Right forelimb (tissue), 1 donor: ENCODE results near the gene HIVEP3.
"Not testable (repeated sequence)": the region's sequence is repeated elsewhere in the genome, so short reads cannot be mapped to it uniquely, and the experiment has no call there.

Experiments used
- DNase-seq: peaks from one replicate; pipeline ENCODE4 v3.0.0-alpha.2; 2018

Gene HIVEP3

DNA sequence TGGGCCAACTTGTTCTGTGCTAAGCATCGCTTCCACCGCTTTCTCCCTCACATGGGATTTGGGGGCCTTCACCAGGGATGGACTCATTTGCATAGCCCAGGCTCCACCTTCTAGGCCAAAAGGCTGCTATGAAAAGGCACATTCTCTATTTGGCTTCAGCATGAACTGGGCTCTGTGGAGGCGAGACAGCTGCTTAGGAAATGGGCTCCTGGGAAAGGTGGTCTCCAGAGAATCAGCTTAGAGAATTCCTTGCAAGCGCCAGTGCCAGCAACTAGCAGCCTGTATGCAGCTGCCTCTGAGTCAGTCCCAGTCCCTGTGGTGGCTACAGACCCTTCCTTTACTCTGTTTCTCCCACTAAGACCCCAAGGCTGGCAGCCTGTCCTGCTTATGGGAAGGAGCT is 214.5 kb downstream of the HIVEP3 start:
- DNase-seq, result no peak

DNA sequence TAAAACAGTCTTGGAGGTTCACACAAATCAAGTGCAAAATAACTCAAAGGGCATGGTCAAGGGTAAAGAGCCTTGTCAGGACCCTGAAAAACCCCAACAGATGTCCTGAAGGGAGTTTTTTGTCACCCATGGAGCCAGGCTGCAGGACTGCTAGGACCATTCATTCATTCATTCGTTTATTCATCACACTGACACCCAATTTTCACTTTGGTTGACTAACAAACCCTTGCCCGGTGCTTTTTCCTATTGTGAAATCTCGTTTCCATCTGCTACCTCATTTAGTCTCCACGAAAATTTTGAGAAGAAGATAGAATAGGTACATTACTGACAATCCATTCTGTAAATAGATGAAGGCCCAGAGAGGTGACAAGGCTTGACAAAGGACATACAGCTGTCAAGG is 216.0 kb downstream of the HIVEP3 start:
- DNase-seq, result no peak

- DNase-seq, result no peak
These were observed 217.7 kb downstream of the HIVEP3 start for GRCh38 chr1:41700986-41701535.

DNA sequence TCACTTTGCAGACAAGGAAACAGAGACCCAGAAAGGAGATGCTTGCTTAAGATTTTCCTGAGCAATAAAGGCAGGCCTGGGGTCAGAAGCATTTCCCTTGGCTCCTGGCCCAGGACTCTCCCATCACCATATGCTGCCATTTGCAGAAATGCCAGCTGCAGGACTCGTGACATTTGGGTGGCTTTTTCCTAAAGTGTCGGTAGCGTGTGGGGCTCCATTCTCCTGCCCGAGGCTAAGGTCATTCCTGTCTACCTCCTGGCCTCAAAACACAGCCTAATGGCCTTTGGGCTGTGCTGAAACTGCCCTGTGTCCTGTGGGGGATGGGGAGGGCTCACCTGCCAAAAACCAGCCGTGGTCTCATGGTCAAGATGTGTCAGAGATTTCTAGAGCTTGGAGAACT is 218.1 kb downstream of the HIVEP3 start:
- no peak for DNase-seq

DNA sequence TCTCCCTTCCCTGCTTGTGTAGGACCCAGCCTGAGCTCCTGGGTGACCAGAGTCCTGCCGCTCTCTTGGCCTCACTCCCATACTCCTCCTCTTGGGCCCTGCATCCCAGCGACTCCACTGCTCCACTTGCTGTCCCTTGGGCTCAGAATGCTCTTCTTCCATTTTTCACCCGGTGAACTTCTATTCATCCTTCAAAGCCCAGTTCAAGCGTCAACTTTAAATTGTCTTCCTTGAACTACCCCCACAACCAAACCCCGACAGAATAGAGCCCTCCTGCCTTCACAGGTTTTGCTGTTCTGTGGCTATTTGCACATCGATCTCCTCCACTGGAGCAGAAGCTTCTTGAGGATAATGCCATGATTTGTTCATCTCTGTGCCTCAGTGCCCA is 218.9 kb downstream of the HIVEP3 start:
- DNase-seq, result no peak

- no peak for DNase-seq
These were observed 219.5 kb downstream of the HIVEP3 start for GRCh38 chr1:41698916-41699860.

- no peak for DNase-seq
These were observed 222.3 kb downstream of the HIVEP3 start for GRCh38 chr1:41696381-41696780.

DNA sequence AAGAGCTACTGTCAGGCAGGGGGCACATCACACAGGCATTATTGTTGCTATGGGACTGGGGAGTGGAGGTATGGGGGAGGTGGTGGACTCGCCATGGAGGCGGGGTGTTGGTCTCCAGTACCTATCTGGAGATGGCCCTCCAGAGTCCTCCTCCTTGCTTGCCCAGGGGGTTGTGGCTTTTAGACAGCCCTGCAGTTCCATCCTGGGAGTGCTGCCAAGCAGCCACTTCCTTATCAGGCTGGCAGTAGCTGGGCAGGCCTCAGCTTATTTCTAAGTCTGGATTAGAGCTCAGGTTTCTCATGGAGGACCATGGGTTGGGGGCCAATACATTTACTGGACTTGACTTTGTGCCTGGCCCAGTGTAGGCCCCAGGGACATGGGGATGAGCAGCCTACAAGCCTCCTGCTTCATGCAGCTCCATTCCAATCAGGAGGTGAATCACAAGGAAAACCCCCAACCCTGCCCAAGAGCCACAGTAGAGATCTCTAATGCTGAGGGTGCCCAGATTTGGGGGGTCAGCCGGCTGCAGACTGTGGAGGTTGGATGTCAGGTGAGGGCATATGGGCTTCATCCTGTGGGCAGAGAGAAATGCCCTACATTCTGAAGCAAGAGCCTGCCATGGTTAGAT is 223.5 kb downstream of the HIVEP3 start:
- no peak for DNase-seq

DNA sequence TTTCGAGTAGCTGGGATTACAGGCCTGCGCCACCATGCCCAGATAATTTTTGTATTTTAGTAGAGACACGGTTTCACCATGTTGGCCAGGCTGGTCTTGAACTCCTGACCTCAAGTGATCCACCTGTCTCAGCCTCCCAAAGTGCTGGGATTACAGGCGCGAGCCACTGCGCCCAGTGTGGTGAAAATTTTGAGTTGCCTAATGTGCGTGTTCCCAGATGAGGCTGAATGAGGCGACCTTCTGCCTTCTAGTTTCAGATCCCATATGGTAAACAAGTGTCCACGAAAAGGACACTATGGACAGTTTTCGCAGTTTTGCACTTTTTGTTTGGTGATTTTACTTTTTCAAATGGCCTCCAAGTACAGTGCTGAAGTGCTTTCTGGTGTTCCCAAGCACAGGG is 226.8 kb downstream of the HIVEP3 start:
- DNase-seq, result not testable (repeated sequence)

DNA sequence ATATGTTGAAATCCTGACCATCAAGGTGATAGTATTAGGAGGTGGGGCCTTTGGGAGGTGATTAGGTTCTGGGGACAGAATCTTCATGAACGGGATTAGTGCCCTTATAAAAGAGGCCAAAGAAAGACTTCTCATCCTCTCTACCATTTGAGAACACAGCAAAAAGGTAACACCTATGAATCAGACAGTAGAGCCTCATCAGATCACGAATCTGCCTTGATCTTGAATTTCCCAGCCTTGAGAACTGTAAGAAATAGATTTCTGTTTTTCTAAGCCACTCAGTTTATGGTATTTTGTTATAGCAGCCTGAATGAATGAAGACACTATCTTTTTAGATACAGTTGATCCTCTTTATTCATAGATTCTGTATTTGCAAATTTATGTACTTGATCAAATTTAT is 227.3 kb downstream of the HIVEP3 start:
- DNase-seq, result no peak

DNA sequence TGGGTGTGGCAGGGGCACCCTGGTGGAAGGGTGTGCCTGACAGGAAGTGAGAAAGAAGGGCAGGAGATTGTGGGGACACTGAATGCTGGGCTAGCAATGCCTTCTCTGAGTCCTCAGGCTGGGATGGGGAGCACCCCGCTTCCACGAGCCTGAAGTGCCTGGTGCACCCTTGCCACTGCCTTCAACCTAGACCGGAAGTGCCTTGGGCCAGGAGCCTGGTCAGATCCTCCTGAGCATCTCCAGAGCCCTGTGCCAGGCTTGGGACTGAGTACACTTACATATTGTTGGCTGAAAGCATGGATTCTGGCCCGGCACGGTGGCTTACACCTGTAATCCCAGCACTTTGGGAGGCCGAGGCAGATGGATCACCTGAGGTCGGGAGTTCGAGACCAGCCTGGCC is 228.4 kb downstream of the HIVEP3 start:
- no peak for DNase-seq

GRCh38 chr1:41689558-41689981 is 229.2 kb downstream of the HIVEP3 start:
- no peak for DNase-seq

GRCh38 chr1:41689139-41689538 is 229.6 kb downstream of the HIVEP3 start:
- no peak for DNase-seq

DNA sequence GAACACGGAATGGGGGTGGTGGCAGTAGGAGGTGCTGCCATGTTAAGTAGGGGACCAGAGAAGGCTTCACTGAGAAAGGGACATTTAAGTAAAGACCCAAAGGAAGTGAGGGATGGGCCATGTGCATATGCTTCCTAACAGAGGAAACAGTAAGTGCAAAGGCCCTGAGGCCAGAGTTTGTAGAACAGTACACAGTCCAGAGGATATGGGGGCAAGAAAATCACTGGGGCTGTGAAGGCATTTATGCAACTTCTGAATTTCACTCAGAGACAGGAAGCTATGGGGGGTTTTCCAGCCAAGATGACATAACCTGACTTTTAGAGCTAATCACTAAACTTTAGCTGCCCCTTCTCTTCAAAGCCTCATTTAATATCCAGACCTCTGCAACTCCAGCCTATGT is 231.7 kb downstream of the HIVEP3 start:
- DNase-seq, result no peak

GRCh38 chr1:41683681-41684500 is 234.8 kb downstream of the HIVEP3 start:
- no peak for DNase-seq

GRCh38 chr1:41682845-41683625 is 235.7 kb downstream of the HIVEP3 start:
- DNase-seq, result no peak

- no peak for DNase-seq
These were observed 236.6 kb downstream of the HIVEP3 start for GRCh38 chr1:41682149-41682548.

DNA sequence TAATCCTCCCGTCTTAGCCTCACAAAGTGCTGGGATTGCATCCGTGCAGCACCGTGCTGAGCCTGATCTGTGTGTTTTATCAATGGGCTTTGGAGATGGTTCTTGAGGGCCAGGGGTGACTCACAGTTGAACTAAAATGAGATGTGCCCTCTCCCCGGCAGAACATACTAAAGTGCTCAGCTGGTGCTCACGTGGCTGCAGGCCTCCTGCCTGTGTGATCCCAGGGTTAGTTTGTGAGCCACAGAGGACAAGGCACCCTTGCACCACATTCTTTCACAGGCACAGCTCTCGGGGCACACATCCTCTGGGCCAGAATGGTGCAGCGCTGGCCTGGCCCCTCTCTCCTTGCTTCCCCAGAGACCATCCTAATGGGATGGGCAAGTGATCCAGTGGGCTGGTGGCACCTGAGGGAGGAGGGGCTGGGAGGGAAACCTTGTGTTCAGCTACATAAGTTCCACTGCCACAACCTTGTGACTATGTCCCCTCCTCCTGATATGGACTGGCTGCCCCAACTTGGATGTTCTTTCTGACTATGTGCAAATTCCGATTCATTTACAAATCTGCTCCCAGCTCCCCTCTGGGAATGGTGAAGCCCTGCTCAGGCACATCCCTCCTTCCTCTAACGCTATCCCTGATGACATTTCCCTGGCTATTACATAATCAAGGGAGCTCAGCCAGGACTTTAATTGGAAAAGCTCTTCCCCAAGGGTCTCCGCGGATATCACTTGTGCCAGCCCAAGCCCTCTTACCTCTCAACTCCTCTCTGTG is 237.2 kb downstream of the HIVEP3 start:
- DNase-seq, result no peak

DNA sequence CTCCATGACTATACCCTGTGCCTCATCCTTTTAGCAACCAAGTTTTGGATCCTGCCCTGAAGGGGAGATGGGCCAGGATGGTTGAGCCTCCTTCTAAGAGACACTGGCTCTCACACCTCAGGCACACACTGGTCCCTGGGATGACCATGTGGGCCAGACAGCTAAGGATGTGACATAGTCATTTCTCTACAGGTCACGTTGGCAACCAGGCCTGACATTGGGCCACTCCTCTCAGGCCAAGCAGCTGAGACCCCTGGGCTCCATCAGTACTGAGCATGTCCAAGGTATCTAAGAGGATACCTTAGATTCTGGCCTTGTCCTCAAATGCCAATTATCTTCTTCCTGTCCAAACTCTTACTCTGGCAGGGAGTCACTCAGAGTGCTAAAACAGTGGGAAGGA is 238.7 kb downstream of the HIVEP3 start:
- no peak for DNase-seq

- no peak for DNase-seq
These were observed 239.2 kb downstream of the HIVEP3 start for GRCh38 chr1:41679531-41679930.

GRCh38 chr1:41678111-41678878 is 240.4 kb downstream of the HIVEP3 start:
- DNase-seq, result no peak
